IMR-90 (cell line): Measurements from ENCODE around the gene GGNBP2. TPM values are rescaled to one million over a fixed set of nuclear protein-coding genes. Genes with fewer than 3 reads are reported as not detected.

ENCODE experiments used
- ATAC-seq: fragments of 200-7000 bp; cut with Tn5 transposase; 2 replicates; pipeline ENCODE4 v1.9.1; 2020; ENCODE audit warnings: low read depth, mild to moderate bottlenecking, moderate library complexity
- BruUV-seq: library from RNA; stranded (reverse); fragments of 400-500 nt; replicated peaks from 2 replicates; lab custom pipeline; 2021; lab: Mats Ljungman, UMichigan
- CTCF ChIA-PET: fragments of 300-600 bp; formaldehyde crosslinking; extraction: SDS; loops from one replicate; lab custom pipeline; 2021; ENCODE audit warnings: antibody characterized with exemption; lab: Yijun Ruan, JAX
- POLR2A ChIA-PET: fragments of 300-600 bp; sonication (Branson Sonifier 250); formaldehyde crosslinking; loops from one replicate; lab custom pipeline; 2022; ENCODE audit warnings: antibody characterized with exemption; ENCODE audit not compliant: unreplicated experiment; lab: Charles Lee
- DNase-seq: peaks from one replicate; pipeline ENCODE4 v3.0.0; 2013
- H2AFZ ChIP-seq: replicated peaks from 2 replicates; pipeline ENCODE3; 2013; ENCODE audit warnings: low read length, mild to moderate bottlenecking; ENCODE audit not compliant: poor library complexity
- H2AK5ac ChIP-seq: 2 replicates; pipeline ENCODE4 v1.6.1; 2013; ENCODE audit warnings: low read depth, low read length, inconsistent platforms
- H2AK9ac ChIP-seq: replicated peaks from 2 replicates; pipeline ENCODE3; 2013; ENCODE audit warnings: mild to moderate bottlenecking, low read depth, low read length, moderate library complexity; ENCODE audit not compliant: poor library complexity
- H2BK120ac ChIP-seq: 2 replicates; pipeline ENCODE4 v1.6.1; 2013; ENCODE audit warnings: low read depth, low read length, inconsistent platforms
- H2BK15ac ChIP-seq: 3 replicates; pipeline ENCODE4 v1.6.1; 2013; ENCODE audit warnings: low read depth, low read length, inconsistent platforms
- H2BK20ac ChIP-seq: 2 replicates; pipeline ENCODE4 v1.6.1; 2013; ENCODE audit warnings: low read depth, mild to moderate bottlenecking, inconsistent platforms, low read length, moderate library complexity
- H2BK5ac ChIP-seq: 2 replicates; pipeline ENCODE4 v1.6.1; 2013; ENCODE audit warnings: mild to moderate bottlenecking, low read depth, low read length, inconsistent platforms; ENCODE audit not compliant: poor library complexity, severe bottlenecking
- H3K14ac ChIP-seq: replicated peaks from 2 replicates; pipeline ENCODE4 v1.6.1; 2013; ENCODE audit warnings: low read depth, low read length, inconsistent platforms
- H3K18ac ChIP-seq: 2 replicates; pipeline ENCODE4 v1.6.1; 2013; ENCODE audit warnings: low read depth, low read length, control low read depth
- H3K23ac ChIP-seq: 2 replicates; pipeline ENCODE4 v1.6.1; 2013; ENCODE audit warnings: low read depth, low read length, inconsistent platforms
- H3K27ac ChIP-seq: 2 replicates; pipeline ENCODE4 v1.5.1; 2013; ENCODE audit warnings: mild to moderate bottlenecking, control low read depth, low read length; ENCODE audit not compliant: insufficient read depth
- H3K27me3 ChIP-seq: 2 replicates; pipeline ENCODE4 v1.6.1; 2013; ENCODE audit warnings: low read length; ENCODE audit not compliant: control insufficient read depth, insufficient read depth
- H3K36me3 ChIP-seq: 2 replicates; pipeline ENCODE4 v1.6.1; 2013; ENCODE audit warnings: low read length, mixed read lengths; ENCODE audit not compliant: control insufficient read depth, insufficient read depth
- H3K4ac ChIP-seq: 2 replicates; pipeline ENCODE4 v1.6.1; 2013; ENCODE audit warnings: low read depth, low read length, inconsistent platforms
- H3K4me1 ChIP-seq: 2 replicates; pipeline ENCODE4 v1.6.1; 2013; ENCODE audit warnings: low read length, mixed read lengths; ENCODE audit not compliant: control insufficient read depth, insufficient read depth
- H3K4me2 ChIP-seq: 2 replicates; pipeline ENCODE4 v1.6.1; 2013; ENCODE audit warnings: low read depth, mild to moderate bottlenecking, control low read depth, low read length, moderate library complexity
- H3K4me3 ChIP-seq: 2 replicates; pipeline ENCODE4 v1.5.1; 2013; ENCODE audit warnings: low read depth, mild to moderate bottlenecking, control low read depth, low read length, moderate library complexity; ENCODE audit not compliant: insufficient read depth
- H3K56ac ChIP-seq: 2 replicates; pipeline ENCODE4 v1.6.1; 2013; ENCODE audit warnings: low read length, inconsistent platforms; ENCODE audit not compliant: insufficient read depth; ENCODE audit errors: extremely low read depth
- H3K79me1 ChIP-seq, 2 experiments: 2 replicates each; pipeline ENCODE4 v1.6.1; 2013; ENCODE audit warnings: low read length in 2 of 2, inconsistent platforms in 1 of 2, low read depth in 1 of 2
- H3K9ac ChIP-seq: 2 replicates; pipeline ENCODE4 v1.6.1; 2013; ENCODE audit warnings: low read depth, low read length, control low read depth
- H3K9me1 ChIP-seq: 2 replicates; pipeline ENCODE4 v1.6.1; 2013; ENCODE audit warnings: low read length, inconsistent platforms; ENCODE audit not compliant: insufficient read depth
- H3K9me3 ChIP-seq: 2 replicates; pipeline ENCODE4 v1.6.1; 2013; ENCODE audit warnings: low read length; ENCODE audit not compliant: control insufficient read depth, insufficient read depth
- H4K20me1 ChIP-seq: 2 replicates; pipeline ENCODE4 v1.6.1; 2013; ENCODE audit warnings: low read length, inconsistent platforms; ENCODE audit not compliant: insufficient read depth
- H4K5ac ChIP-seq: 2 replicates; pipeline ENCODE4 v1.6.1; 2013; ENCODE audit warnings: mild to moderate bottlenecking, low read depth, low read length, control low read depth
- H4K8ac ChIP-seq, 2 experiments: 2 replicates each; pipeline ENCODE4 v1.6.1; 2013; ENCODE audit warnings: low read depth in 2 of 2, low read length in 2 of 2, control low read depth in 1 of 2, inconsistent platforms in 1 of 2
- H4K91ac ChIP-seq: 2 replicates; pipeline ENCODE4 v1.6.1; 2013; ENCODE audit warnings: low read depth, low read length, inconsistent platforms; ENCODE audit not compliant: insufficient read depth
- BHLHE40 ChIP-seq: fragments of 150-350 bp; IDR thresholded peaks from 2 replicates; pipeline ENCODE4 v1.6.1; 2016; ENCODE audit warnings: mild to moderate bottlenecking, low read depth, low read length
- CEBPB ChIP-seq: IDR thresholded peaks from 2 replicates; pipeline ENCODE4 v1.6.1; 2012; ENCODE audit warnings: low read depth, low read length, improper control_type of control experiment
- CHD1 ChIP-seq: IDR thresholded peaks from 2 replicates; pipeline ENCODE4 v1.6.1; 2012; ENCODE audit warnings: low read depth, low read length, improper control_type of control experiment
- CTCF ChIP-seq: conservative IDR thresholded peaks from 2 replicates; pipeline ENCODE4 v1.5.1; 2012; ENCODE audit warnings: mild to moderate bottlenecking, low read depth, low read length, improper control_type of control experiment
- ELK1 ChIP-seq: fragments of 150-350 bp; IDR thresholded peaks from 2 replicates; pipeline ENCODE4 v1.6.1; 2016; ENCODE audit warnings: low read depth, mild to moderate bottlenecking, low read length, moderate library complexity, borderline replicate concordance
- FOS ChIP-seq: fragments of 150-350 bp; IDR thresholded peaks from 2 replicates; pipeline ENCODE4 v1.6.1; 2016; ENCODE audit warnings: low read depth, low read length
- MAFK ChIP-seq: IDR thresholded peaks from 2 replicates; pipeline ENCODE4 v1.6.1; 2012; ENCODE audit warnings: low read depth, low read length, improper control_type of control experiment
- MAZ ChIP-seq: IDR thresholded peaks from 2 replicates; pipeline ENCODE4 v1.6.1; 2012; ENCODE audit warnings: low read depth, mild to moderate bottlenecking, low read length, improper control_type of control experiment, moderate library complexity, borderline replicate concordance
- MXI1 ChIP-seq: IDR thresholded peaks from 2 replicates; pipeline ENCODE4 v1.6.1; 2012; ENCODE audit warnings: low read depth, mild to moderate bottlenecking, low read length, moderate library complexity, borderline replicate concordance
- NFE2L2 ChIP-seq: fragments of 150-350 bp; IDR thresholded peaks from 2 replicates; pipeline ENCODE4 v1.6.1; 2016; ENCODE audit warnings: low read depth, mild to moderate bottlenecking, low read length
- POLR2A ChIP-seq: IDR thresholded peaks from 2 replicates; pipeline ENCODE4 v1.6.1; 2012; ENCODE audit warnings: mild to moderate bottlenecking, low read depth, low read length
- RAD21 ChIP-seq: IDR thresholded peaks from 2 replicates; pipeline ENCODE4 v1.6.1; 2012; ENCODE audit warnings: low read length, improper control_type of control experiment
- RCOR1 ChIP-seq: IDR thresholded peaks from 2 replicates; pipeline ENCODE4 v1.6.1; 2012; ENCODE audit warnings: mild to moderate bottlenecking, low read length, improper control_type of control experiment; ENCODE audit not compliant: insufficient replicate concordance
- SMC3 ChIP-seq: fragments of 150-350 bp; IDR thresholded peaks from 2 replicates; pipeline ENCODE4 v1.6.1; 2016; ENCODE audit warnings: low read depth, mild to moderate bottlenecking, antibody characterized with exemption, low read length, moderate library complexity
- USF2 ChIP-seq: fragments of 150-350 bp; IDR thresholded peaks from 2 replicates; pipeline ENCODE4 v1.6.1; 2017; ENCODE audit warnings: mild to moderate bottlenecking, antibody characterized with exemption, low read length, low read depth
- WGBS, 2 experiments: methylation state at CpG; one replicate each; pipeline versions ENCODE4 v1.1.5 to v1.1.7; 2013; ENCODE audit warnings: missing lambda C conversion rate in 2 of 2; ENCODE audit not compliant: insufficient read length in 1 of 2; ENCODE audit errors: extremely low coverage in 2 of 2; 5-methylcytosine and 5-hydroxymethylcytosine counted together
- dilution Hi-C: fragments of 300-500 bp; cut with HindIII; formaldehyde crosslinking; loops from one replicate; pipeline ENCODE4 v1.14.3; 2018; ENCODE audit warnings: low sequenced_read_pairs; ENCODE audit not compliant: unreplicated experiment
- in situ Hi-C: fragments of 300-500 bp; cut with MboI; formaldehyde crosslinking; loops from 3 replicates; pipeline ENCODE4 v1.14.3; 2019; ENCODE audit warnings: low sequenced_read_pairs, inconsistent platforms, mixed read lengths
- intact Hi-C: fragments of 100-400 bp; cut with micrococcal nuclease; formaldehyde crosslinking; loops from 2 replicates; pipeline ENCODE4 v1.10.0; 2022
- polyA plus RNA-seq, 3 experiments: library from polyadenylated mRNA; depleted of rRNA; stranded (reverse); fragments of >200 nt; gene quantifications; 2 replicates each; pipeline ENCODE4 v1.2.3, GENCODE V29; 2012; ENCODE audit warnings: low replicate concordance in 1 of 3
- total RNA-seq: library from RNA; depleted of rRNA; stranded (reverse); fragments of >200 nt; gene quantifications from 2 replicates; pipeline ENCODE4 v1.2.3, GENCODE V29; 2012

GGNBP2 gene
- total and polyA plus RNA-seq, 2 of the 4 experiments (the other 2 are of a cell fraction): 40.7 to 56.2 TPM

GRCh38 chr17:36509272-36509985 lies 35.3 kb upstream of the GGNBP2 start:
- no peaks in the 10 kb centered on the region for H3K4me1 ChIP-seq
- ChIA-PET CTCF (no interaction called here), POLR2A (no interaction called here)
- intact Hi-C loops (no loop called here), dilution Hi-C loops (no loop called here), in situ Hi-C loops (no loop called here)
- H3K9ac ChIP-seq: no peak overlapping the region
- H3K9me1 ChIP-seq: peaks cover 11% of the 10 kb centered on the region; the same call in 1 of the 2 replicates
- no peaks in the 10 kb centered on the region for H3K9me3 ChIP-seq
- no peak overlapping the region for H3K56ac ChIP-seq
- no peak for DNase-seq
- TF ChIP-seq POLR2A (no peak), CEBPB (no peak), ELK1 (no peak), FOS (no peak), MAZ (no peak), RCOR1 (no peak), CHD1 (no peak), SMC3 (no peak), MXI1 (no peak), RAD21 (no peak), CTCF (no peak), NFE2L2 (no peak), MAFK (no peak), BHLHE40 (no peak), USF2 (no peak)
- 91% methylated on average over 6 of the region's 9 CpGs; no CpG with 5 or more reads in 1 of the 2 experiments for WGBS, 2 experiments
- no peak overlapping the region for H2BK15ac ChIP-seq
- H2AK9ac ChIP-seq: no peak overlapping the region
- H3K27ac ChIP-seq: no peak overlapping the region
- H3K14ac ChIP-seq: no peak overlapping the region
- H2AFZ ChIP-seq: no peak overlapping the region
- H3K79me1 ChIP-seq: no peaks in the 10 kb centered on the region
- H3K27me3 ChIP-seq: no peaks in the 10 kb centered on the region
- H4K91ac ChIP-seq: no peak overlapping the region
- no peak overlapping the region for H4K8ac ChIP-seq
- H3K4ac ChIP-seq: no peak overlapping the region
- ATAC-seq: no peak
- no peak overlapping the region for H3K18ac ChIP-seq
- H2AK5ac ChIP-seq: no peak overlapping the region
- no peak overlapping the region for H3K4me2 ChIP-seq
- no peak overlapping the region for H3K23ac ChIP-seq
- BruUV-seq: no TSS peak
- no peak overlapping the region for H2BK20ac ChIP-seq
- H2BK120ac ChIP-seq: no peak overlapping the region
- no peak overlapping the region for H3K4me3 ChIP-seq
- no peak overlapping the region for H2BK5ac ChIP-seq
- H4K5ac ChIP-seq: no peak overlapping the region
- no peaks in the 10 kb centered on the region for H4K20me1 ChIP-seq
- peaks cover 50% of the 10 kb centered on the region for H3K36me3 ChIP-seq
